ENCODE measurements around the gene EFHC1.

DNA sequence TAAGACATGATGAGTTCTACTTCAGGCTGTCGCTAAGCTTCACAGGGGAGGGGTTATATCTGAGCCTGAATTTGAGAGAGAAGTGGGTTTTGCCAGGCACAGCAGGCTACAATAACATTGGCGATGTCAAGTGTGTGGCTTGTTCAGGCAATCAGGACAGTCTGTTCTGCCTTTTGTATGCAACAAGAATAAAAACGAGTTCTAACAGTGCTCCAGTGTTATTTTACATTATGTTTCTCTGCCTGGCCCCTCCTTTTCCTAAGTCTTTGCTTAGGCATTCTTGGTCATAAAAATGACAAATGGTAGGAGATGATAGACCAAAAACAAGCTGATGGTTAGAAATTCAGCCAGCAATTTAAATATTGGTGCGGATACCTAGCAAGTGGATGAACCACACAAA lies 31.4 kb upstream of the EFHC1 start:
- TF ChIP-seq, protein P1, sequence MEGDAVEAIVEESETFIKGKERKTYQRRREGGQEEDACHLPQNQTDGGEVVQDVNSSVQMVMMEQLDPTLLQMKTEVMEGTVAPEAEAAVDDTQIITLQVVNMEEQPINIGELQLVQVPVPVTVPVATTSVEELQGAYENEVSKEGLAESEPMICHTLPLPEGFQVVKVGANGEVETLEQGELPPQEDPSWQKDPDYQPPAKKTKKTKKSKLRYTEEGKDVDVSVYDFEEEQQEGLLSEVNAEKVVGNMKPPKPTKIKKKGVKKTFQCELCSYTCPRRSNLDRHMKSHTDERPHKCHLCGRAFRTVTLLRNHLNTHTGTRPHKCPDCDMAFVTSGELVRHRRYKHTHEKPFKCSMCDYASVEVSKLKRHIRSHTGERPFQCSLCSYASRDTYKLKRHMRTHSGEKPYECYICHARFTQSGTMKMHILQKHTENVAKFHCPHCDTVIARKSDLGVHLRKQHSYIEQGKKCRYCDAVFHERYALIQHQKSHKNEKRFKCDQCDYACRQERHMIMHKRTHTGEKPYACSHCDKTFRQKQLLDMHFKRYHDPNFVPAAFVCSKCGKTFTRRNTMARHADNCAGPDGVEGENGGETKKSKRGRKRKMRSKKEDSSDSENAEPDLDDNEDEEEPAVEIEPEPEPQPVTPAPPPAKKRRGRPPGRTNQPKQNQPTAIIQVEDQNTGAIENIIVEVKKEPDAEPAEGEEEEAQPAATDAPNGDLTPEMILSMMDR (IDR thresholded peaks at IDR 0.05) = no peak
- TF ChIP-seq ATF1 (CRISPR knock-in tag; IDR thresholded peaks at IDR 0.05) (no peak), TP53 (CRISPR knock-in tag; IDR thresholded peaks at IDR 0.05) (no peak), ELF4 (CRISPR knock-in tag; IDR thresholded peaks at IDR 0.05; ENCODE audit: low read depth) (no peak), SP1 (CRISPR knock-in tag; conservative IDR thresholded peaks at IDR 0.05) (no peak), TEAD4 (CRISPR knock-in tag; IDR thresholded peaks at IDR 0.05) (no peak), NR3C1 (CRISPR knock-in tag; conservative IDR thresholded peaks at IDR 0.05; ENCODE audit: low read depth) (no peak), NR1H2 (CRISPR knock-in tag; IDR thresholded peaks at IDR 0.05) (no peak), RELA (CRISPR knock-in tag; IDR thresholded peaks at IDR 0.05; ENCODE audit: borderline replicate concordance) (no peak)
- TF ChIP-seq, protein P2, sequence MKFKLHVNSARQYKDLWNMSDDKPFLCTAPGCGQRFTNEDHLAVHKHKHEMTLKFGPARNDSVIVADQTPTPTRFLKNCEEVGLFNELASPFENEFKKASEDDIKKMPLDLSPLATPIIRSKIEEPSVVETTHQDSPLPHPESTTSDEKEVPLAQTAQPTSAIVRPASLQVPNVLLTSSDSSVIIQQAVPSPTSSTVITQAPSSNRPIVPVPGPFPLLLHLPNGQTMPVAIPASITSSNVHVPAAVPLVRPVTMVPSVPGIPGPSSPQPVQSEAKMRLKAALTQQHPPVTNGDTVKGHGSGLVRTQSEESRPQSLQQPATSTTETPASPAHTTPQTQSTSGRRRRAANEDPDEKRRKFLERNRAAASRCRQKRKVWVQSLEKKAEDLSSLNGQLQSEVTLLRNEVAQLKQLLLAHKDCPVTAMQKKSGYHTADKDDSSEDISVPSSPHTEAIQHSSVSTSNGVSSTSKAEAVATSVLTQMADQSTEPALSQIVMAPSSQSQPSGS (CRISPR knock-in tag; IDR thresholded peaks at IDR 0.05; ENCODE audit: borderline replicate concordance, low read depth) = no peak
- TF ChIP-seq, protein P3, sequence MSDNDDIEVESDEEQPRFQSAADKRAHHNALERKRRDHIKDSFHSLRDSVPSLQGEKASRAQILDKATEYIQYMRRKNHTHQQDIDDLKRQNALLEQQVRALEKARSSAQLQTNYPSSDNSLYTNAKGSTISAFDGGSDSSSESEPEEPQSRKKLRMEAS (CRISPR knock-in tag; IDR thresholded peaks at IDR 0.05) = no peak

Measured in WTC11 (cell line).